Fibroblast of lung (primary cell): ENCODE measurements around the gene RASSF5.

ENCODE experiments used
- CTCF ChIP-seq, 2 donors: IDR thresholded peaks in 1 of 2; conservative IDR thresholded peaks in 1 of 2; 1 replicate in 1 of 2; 2 replicates in 1 of 2; pipeline ENCODE4 v1.5.1; 2011 to 2012; ENCODE audit warnings: low read length in 2 of 2, control low read depth in 1 of 2, inconsistent platforms in 1 of 2, low read depth in 1 of 2, mild to moderate bottlenecking in 1 of 2
- EZH2 ChIP-seq: IDR thresholded peaks from 2 replicates; pipeline ENCODE4 v1.5.1; 2012; ENCODE audit warnings: low read length, control low read depth, mild to moderate bottlenecking; ENCODE audit errors: missing control alignments

DNA sequence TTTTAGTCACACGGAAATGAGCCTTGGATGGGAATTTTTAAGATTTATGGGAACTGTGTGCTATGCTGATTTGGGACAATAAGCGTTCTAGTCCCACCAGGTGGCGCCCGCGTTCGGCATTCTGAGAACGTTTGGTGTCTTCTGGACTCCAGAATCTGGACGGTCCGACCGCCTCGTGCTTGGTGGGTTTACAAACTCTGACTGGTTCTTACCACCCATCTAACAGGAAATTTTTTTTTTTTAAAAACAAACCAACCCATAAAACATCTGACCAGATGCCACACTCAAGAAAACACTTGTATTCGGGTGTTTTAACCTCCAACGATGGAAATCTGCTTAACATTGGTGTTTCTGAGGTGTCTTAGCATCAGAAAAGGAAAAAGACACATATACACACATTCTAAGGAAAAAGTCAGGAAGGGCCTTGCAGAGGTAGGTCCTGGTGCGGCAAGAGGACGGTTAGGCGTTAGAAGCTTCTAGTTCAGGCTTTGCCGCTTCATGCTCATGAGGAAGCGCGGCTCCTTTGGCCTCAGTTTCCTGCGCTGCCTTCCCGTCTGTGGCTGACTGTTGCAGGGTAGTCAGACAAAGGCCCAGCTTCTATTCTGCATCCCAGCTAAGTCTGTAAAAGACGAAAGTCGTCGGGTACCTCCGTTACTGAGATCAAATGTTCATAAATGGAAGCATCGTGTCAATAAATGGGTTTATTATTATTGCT is 127.2 kb downstream of the RASSF5 start:
- TF ChIP-seq CTCF (conservative IDR thresholded peaks at IDR 0.05 in 1 of 2, IDR thresholded peaks at IDR 0.05 in 1 of 2; ENCODE audit: low read depth in 1 of 2, low read length in 2 of 2), result peak; percentile 81 to 83
- TF ChIP-seq EZH2, result no peak
